GM19463 (cell line): Measurements from ENCODE around the gene COA1.
"Not testable (repeated sequence)": the region's sequence is repeated elsewhere in the genome, so short reads cannot be mapped to it uniquely, and the experiment has no call there.

Experiments
- ATAC-seq: cut with Tn5 transposase; IDR thresholded peaks from one replicate; pipeline ENCODE4 v1.9.1; 2021; ENCODE audit warnings: mild to moderate bottlenecking, moderate library complexity; ENCODE audit not compliant: unreplicated experiment

The COA1 gene

GRCh38 chr7:43758822-43759683 lies 29.7 kb upstream of the COA1 start:
- peak; percentile 59 for ATAC-seq

DNA sequence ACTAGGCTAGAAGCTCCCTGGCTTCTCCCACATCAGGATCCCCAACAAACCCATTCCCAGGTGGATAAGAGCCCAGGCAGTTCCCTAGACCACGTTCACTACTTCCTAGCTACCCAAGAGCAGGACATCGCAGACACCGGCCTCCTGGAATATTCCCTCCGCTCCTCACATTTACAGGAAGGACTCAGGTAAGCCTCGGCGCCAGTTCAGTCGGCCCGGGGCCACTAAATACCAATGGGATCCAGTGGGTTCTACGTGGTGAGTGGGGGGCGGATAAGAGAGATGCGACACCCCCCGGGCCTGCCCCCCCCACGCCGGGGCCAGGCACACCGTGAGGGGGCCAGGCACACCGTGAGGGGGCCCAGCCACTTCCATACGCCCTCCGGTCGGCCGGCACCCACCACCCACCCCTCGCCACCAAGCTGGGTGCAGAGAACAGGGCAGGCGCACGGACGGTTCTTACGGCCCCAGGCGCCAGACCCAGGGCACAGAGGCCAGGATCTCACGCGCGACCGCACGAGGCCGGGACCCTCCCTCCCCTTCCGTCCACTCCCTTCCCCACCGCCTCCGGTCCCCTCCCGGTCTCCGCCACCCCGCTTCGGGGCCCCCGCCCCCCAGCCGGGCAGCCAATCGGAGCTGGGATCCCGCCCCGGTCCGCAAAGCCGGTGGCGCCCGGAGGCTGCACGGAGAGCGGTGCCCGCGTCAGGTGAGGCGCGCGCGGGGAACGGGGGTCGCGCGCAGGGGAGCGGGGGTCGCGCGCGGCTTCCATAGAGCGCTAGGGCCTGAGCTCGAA lies 28.9 kb upstream of the COA1 start, which contains the start of gene BLVRA:
BLVRA (plus strand) TSS at position 652 of the 793 bp plus-strand sequence. CDS start 12,479 bp downstream, outside the sequence.
- peak; percentile 77 for ATAC-seq

GRCh38 chr7:43757073-43757720 lies 27.9 kb upstream of the COA1 start:
- ATAC-seq, result no peak

DNA sequence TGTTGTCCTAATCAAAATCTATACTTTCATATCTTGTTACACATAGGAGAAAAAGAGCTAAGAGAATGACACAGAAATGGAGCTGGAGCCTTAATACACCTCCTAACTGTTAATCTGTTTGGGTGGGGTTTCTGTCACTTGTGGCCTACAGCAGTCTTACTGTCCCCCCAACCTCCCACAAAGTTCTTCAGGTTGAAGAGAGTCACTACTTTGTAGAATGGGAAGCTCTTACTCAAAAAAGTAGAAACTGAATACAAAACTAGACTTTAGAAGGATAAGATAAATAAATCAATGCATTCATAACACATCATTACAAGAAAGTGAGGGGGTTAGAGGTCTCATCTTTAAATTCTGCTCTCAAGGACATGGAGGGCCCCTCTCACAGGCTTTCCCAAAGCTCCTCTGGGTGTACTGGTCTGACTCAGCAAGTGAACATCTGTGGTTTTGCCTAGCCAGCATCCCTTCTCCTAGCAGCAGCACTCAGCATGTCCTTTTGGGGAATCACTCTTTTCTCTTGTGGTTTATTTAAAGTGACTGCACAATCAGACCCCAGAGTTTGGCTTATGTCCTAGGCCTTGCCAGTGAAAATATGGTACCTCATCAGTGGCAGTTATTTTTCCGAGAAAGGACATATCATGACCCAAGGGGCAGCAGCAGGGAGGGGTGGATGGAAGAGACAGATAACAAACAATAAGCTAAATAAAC lies 27.2 kb upstream of the COA1 start:
- peak; percentile 26 for ATAC-seq

DNA sequence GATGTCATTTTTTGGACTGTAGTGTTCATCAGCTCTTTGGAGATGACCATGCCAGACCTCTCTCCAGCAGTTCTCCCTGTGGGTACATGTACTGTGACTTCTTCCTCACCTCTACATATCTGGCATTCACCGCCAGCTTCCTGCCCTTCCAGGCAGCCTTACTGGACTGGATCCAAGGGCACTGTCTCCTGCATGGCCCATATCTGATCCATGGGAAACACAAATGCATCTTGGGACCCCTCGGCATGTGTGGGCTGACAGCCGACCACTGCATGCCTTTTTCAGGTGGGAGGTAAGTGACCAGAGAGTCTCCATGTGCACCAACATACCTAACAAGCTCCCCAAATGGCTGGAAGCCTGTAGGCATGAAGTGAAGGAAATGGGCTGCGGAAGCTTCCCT lies 25.3 kb upstream of the COA1 start:
- ATAC-seq, result no peak

GRCh38 chr7:43753843-43754242 lies 24.5 kb upstream of the COA1 start:
- no peak for ATAC-seq

GRCh38 chr7:43753271-43753810 lies 24.0 kb upstream of the COA1 start:
- no peak for ATAC-seq

DNA sequence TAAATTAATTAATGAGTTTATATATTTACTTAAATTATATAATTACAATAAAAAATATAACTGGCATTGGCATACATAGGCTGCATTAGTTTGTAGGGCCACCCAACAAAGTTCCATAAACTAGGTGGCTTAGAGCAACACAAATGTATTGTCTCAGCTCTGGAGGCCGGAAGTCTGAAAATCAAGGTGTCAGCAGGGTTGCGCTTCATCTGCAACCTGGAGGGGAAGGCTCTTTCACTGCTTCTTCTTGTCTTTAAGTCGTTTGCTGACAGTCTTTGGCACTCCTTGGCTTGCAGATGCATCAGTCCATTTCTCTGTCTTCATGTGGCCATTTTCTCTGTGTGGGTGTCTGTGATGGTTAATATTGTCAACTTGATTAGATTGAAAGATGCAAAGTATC lies 23.1 kb upstream of the COA1 start:
- no peak for ATAC-seq

DNA sequence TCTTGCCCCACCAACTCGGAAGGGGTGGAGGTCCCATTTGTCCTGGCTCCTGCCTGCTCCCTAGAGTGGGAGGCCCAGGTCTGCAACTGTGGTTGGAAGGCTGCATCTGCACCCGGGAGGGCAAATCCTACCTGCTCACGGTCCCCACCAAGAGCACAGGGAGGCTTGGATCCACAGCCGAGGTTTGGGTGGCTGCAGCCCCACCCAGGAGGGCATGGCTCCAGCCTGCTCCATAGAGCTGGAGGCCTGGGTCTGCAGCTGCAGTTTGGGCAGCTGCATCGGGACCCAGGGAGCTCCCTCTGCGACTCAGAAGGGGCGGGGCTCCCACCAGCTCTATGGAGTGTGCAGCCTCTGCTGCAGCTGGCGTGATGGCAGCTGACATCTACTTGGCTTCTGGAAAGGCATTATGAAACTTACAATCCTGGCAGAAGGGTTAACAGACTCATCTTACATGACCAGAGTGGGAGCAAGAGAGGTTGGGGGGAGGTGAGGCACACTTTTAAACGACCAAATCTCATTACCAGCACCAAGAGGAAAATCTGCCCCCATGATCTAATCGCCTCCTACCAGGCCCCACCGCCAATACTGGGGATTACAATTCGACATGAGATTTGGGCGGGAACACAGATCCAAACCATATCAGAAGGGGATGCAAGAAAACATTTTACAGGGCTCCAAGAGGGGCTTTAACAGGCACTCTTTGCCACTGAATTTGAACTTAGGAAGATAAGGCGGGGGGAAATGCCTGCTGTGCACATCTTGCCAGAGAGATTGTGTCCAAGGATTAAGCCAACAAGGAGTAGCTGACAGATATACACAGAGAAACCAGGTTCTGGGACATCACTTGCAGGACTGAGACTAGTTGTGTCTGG lies 20.9 kb upstream of the COA1 start:
- peak; percentile 25 for ATAC-seq

- ATAC-seq, result no peak
Observed at GRCh38 chr7:43749383-43749940, 20.1 kb upstream of the COA1 start.

- no peak for ATAC-seq
Observed at GRCh38 chr7:43747328-43748105, 18.2 kb upstream of the COA1 start.

DNA sequence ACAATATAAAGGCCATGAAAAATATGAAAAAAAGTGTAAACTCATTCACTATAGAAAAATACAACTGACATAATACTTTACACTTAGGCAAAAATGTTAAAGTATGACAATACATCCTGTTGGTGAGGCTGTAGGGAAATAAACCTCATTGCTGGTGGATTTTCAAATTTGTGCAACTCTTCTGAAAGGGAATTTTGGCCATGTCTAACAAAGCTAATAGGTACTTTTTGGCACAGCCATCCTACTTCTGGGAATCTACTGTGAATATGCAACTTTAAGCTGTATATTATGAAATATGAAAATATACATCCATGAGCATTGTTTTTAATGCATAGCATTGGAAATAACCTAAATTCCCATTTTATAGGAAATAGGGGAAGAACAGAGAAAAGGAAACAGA lies 13.4 kb upstream of the COA1 start:
- ATAC-seq, result no peak

GRCh38 chr7:43737467-43738127 lies 8.3 kb upstream of the COA1 start:
- no peak for ATAC-seq

GRCh38 chr7:43735802-43736603 lies 6.7 kb upstream of the COA1 start:
- ATAC-seq, result peak; percentile 80

DNA sequence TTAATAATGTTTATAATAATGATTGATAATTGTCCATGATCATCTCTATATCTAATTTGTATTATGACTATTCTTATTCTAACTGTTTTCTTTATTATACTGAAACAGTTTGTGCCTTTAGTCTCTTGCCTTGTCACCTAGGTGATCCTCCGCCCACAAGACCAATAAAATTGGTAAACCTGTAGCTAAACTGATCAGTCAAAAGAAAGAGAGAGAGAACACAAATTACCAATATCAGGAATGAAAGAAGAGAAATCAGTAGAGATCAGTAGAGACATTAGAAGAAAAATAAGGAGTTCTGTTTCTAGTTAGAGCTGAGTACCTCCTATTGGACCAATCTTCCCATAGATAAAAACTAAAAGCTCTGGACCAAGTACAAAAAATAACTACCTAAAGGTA lies 6.1 kb upstream of the COA1 start:
- ATAC-seq, result peak; percentile 26

GRCh38 chr7:43734575-43735332 lies 5.4 kb upstream of the COA1 start:
- ATAC-seq, result not testable (repeated sequence)
